Natural killer cell (primary cell): ENCODE data around the gene HYAL2. TPM values are rescaled to one million over a fixed set of nuclear protein-coding genes. Genes with fewer than 3 reads are reported as not detected.
"Not testable (repeated sequence)": the region's sequence is repeated elsewhere in the genome, so short reads cannot be mapped to it uniquely, and the experiment has no call there.

Experiments used
- ATAC-seq, 3 donors: fragments of 150-1000 bp in 2 of 3; fragments of 200-7000 bp in 1 of 3; cut with Tn5 transposase; 1 replicate in 1 of 3; 2 replicates in 2 of 3; pipeline ENCODE4 v1.10.0; 2021; ENCODE audit warnings: mild to moderate bottlenecking in 2 of 3, moderate library complexity in 2 of 3
- DNase-seq, 2 donors: peaks; one replicate each; pipeline versions ENCODE4 v3.0.0 to v3.0.0-alpha.2; 2013 to 2021; ENCODE audit warnings: mixed read lengths in 1 of 2
- H3K27ac ChIP-seq: one replicate; pipeline ENCODE4 v1.5.1; 2013; ENCODE audit warnings: mild to moderate bottlenecking, low read length
- H3K27me3 ChIP-seq: one replicate; pipeline ENCODE4 v1.6.1; 2013; ENCODE audit warnings: low read length; ENCODE audit not compliant: control insufficient read depth, insufficient read depth
- H3K36me3 ChIP-seq: one replicate; pipeline ENCODE4 v1.6.1; 2013; ENCODE audit warnings: low read length; ENCODE audit not compliant: control insufficient read depth, insufficient read depth
- H3K4me1 ChIP-seq: one replicate; pipeline ENCODE4 v1.6.1; 2013; ENCODE audit warnings: low read length; ENCODE audit not compliant: control insufficient read depth, insufficient read depth
- H3K4me3 ChIP-seq: one replicate; pipeline ENCODE4 v1.5.1; 2013; ENCODE audit warnings: low read length
- H3K9me3 ChIP-seq: one replicate; pipeline ENCODE4 v1.6.1; 2013; ENCODE audit warnings: low read length; ENCODE audit not compliant: control insufficient read depth, insufficient read depth
- H3K27ac Mint-ChIP-seq, 2 donors: one replicate each; pipeline ENCODE4 v1.8.0; 2022; ENCODE audit warnings: mild to moderate bottlenecking in 2 of 2, mixed read lengths in 2 of 2, moderate library complexity in 1 of 2
- H3K27me3 Mint-ChIP-seq, 2 donors: one replicate each; pipeline ENCODE4 v1.8.0; 2022; ENCODE audit warnings: low read depth in 2 of 2, mixed read lengths in 2 of 2
- H3K36me3 Mint-ChIP-seq: one replicate; pipeline ENCODE4 v1.8.0; 2022; ENCODE audit warnings: mixed read lengths
- H3K4me1 Mint-ChIP-seq, 2 donors: one replicate each; pipeline ENCODE4 v1.8.0; 2022; ENCODE audit warnings: mixed read lengths in 2 of 2
- H3K4me3 Mint-ChIP-seq: one replicate; pipeline ENCODE4 v1.8.0; 2022; ENCODE audit warnings: mild to moderate bottlenecking, moderate library complexity, mixed read lengths
- H3K9me3 Mint-ChIP-seq, 2 donors: one replicate each; pipeline ENCODE4 v1.8.0; 2022; ENCODE audit warnings: mixed read lengths in 2 of 2
- WGBS: methylation state at CpG from one replicate; pipeline ENCODE4 v1.1.7; 2013; ENCODE audit warnings: missing lambda C conversion rate; ENCODE audit not compliant: insufficient coverage; 5-methylcytosine and 5-hydroxymethylcytosine counted together
- intact Hi-C: fragments of 100-400 bp; cut with micrococcal nuclease; formaldehyde crosslinking; loops from one replicate; pipeline ENCODE4 v1.14.2; 2022
- total RNA-seq, 4 donors: library from RNA; stranded (reverse); fragments of 120-200 nt in 1 of 4; gene quantifications; one replicate each; pipeline versions ENCODE4 v1.2.3 to v1.2.4, GENCODE V29; 2013 to 2022
- TF ChIP-seq, protein P1 (sequence below): fragments of 200-600 bp; IDR thresholded peaks from one replicate; pipeline ENCODE4 v1.8.0; 2022; ENCODE audit warnings: antibody characterized with exemption

HYAL2 gene
- total RNA-seq, 3 donors from 2014 or later (not counting 1 experiment from before 2014, with no cell fraction given): 1.2 to 3.7 (median 3.1) TPM

DNA sequence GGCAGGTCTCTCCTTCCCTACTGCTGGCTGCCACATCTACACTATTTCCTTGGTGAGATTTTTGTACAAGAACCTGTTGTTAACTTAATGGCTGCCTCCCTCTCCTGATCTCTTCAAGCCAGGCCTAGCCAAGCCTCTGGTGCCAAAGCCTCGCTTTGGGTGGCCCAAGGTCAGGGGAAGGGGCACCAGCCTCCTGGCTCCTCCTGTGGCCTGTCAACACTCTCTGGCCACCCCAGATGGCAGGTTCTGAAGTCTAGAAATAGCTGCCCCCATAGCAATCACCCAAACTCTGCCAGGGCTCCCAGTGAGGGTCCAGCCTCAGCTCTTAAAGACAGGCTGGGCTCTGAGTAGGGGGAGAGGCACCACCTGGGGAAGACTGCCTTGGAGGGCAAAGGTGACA lies 35.3 kb downstream of the HYAL2 start:
- Mint-ChIP-seq H3K9me3 (no peaks in the 10 kb centered on the region), H3K36me3 (no peaks in the 10 kb centered on the region), H3K4me3 (no peak overlapping the region), H3K4me1 (peaks cover 6 to 10% of the 10 kb centered on the region in 2 donors), H3K27ac (no peak overlapping the region), H3K27me3 (no peaks in the 10 kb centered on the region)
- TF ChIP-seq, protein P1, sequence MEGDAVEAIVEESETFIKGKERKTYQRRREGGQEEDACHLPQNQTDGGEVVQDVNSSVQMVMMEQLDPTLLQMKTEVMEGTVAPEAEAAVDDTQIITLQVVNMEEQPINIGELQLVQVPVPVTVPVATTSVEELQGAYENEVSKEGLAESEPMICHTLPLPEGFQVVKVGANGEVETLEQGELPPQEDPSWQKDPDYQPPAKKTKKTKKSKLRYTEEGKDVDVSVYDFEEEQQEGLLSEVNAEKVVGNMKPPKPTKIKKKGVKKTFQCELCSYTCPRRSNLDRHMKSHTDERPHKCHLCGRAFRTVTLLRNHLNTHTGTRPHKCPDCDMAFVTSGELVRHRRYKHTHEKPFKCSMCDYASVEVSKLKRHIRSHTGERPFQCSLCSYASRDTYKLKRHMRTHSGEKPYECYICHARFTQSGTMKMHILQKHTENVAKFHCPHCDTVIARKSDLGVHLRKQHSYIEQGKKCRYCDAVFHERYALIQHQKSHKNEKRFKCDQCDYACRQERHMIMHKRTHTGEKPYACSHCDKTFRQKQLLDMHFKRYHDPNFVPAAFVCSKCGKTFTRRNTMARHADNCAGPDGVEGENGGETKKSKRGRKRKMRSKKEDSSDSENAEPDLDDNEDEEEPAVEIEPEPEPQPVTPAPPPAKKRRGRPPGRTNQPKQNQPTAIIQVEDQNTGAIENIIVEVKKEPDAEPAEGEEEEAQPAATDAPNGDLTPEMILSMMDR: no peak
- DNase-seq (no peak), ATAC-seq (no peak)
- no peak overlapping the region for H3K27ac ChIP-seq
- peaks cover 11% of the 10 kb centered on the region for H3K4me1 ChIP-seq
- no peaks in the 10 kb centered on the region for H3K27me3 ChIP-seq
- H3K4me3 ChIP-seq: no peak overlapping the region
- no peaks in the 10 kb centered on the region for H3K9me3 ChIP-seq
- H3K36me3 ChIP-seq: peaks cover 23% of the 10 kb centered on the region
- 92% methylated on average over 1 of the region's 1 CpG for WGBS
- intact Hi-C loops: no loop called here

DNA sequence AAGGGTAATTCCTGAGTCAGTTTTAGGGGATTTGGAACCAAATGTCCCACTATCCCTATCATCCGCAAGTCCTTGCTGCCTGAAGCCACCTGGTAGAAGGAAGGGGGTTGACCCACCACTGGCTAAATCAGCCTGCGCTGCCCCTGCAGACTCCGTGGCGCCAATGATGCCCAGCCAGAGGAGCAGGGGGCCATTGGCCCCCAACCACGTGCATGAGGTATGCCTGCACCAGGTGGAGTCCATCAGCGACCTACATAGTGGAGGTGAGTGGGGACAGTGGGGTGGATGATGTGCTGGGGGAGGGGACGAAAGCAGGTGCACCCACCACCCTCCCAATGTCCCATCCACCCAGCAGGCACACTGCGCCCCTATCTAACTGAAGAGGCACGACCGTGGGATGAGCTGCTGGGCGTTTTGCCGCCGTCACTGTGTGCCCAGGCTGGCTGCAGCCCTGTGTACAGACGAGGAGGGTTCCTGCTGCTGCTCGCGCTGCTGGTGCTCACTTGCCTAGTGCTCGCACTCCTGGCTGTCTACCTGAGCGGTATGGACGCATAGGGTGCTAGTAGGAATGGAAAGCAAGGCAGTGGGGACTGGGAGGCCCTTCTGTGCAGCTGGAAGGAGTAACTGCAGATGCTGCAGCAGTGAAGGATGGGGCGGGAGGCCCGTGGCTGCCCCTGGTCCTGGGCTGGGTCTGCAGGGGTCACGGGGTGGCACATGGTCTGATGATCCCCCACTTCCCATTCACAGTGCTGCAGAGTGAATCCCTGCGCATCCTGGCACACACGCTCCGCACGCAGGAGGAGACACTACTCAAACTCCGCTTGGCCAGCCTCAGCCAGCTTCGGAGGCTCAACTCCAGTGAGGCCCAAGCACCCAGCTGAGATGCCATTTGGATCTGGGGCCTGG lies 36.0 kb downstream of the HYAL2 start:
- Histone ChIP-seq H3K36me3 (peaks cover 23% of the 10 kb centered on the region), H3K4me3 (no peak overlapping the region), H3K4me1 (peaks cover 6% of the 10 kb centered on the region), H3K27ac (no peak overlapping the region), H3K27me3 (no peaks in the 10 kb centered on the region), H3K9me3 (no peaks in the 10 kb centered on the region)
- Mint-ChIP-seq H3K27ac (no peak overlapping the region), H3K4me3 (no peak overlapping the region), H3K27me3 (no peaks in the 10 kb centered on the region), H3K9me3 (no peaks in the 10 kb centered on the region), H3K4me1 (peaks cover 5 to 6% of the 10 kb centered on the region in 2 donors), H3K36me3 (no peaks in the 10 kb centered on the region)
- TF ChIP-seq, protein P1: no peak
- intact Hi-C loops: no loop called here
- ATAC-seq (no peak), DNase-seq (no peak)
- 94% methylated on average over 27 of the region's 28 CpGs for WGBS

DNA sequence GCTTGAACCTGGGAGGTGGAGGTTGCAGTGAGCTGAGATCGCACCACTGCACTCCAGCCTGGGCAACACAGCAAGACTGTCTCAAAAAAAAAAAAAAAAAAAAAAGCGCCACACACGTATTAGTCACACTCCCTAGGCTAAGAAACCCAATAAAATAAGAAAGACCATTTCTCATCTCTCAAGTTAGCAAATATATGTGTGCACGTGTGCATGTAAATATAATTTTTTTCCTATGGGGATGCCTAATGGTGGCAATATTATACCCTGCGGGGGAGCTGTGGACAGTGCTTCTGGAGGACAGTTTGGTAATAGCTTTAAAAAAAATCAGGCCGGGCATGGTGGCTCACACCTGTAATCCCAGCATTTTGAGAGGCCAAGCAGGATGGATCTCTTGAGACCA lies 38.4 kb downstream of the HYAL2 start:
- H3K4me3 ChIP-seq, DNase-seq, H3K4me3 Mint-ChIP-seq, H3K27ac Mint-ChIP-seq, H3K36me3 Mint-ChIP-seq, ATAC-seq, H3K9me3 ChIP-seq, H3K4me1 Mint-ChIP-seq, H3K4me1 ChIP-seq, H3K27me3 ChIP-seq, H3K27ac ChIP-seq, intact Hi-C loops, H3K27me3 Mint-ChIP-seq, H3K9me3 Mint-ChIP-seq: not testable (repeated sequence)
- WGBS: 100% methylated on average over 4 of the region's 6 CpGs
- H3K36me3 ChIP-seq: peaks cover 17% of the 10 kb centered on the region

DNA sequence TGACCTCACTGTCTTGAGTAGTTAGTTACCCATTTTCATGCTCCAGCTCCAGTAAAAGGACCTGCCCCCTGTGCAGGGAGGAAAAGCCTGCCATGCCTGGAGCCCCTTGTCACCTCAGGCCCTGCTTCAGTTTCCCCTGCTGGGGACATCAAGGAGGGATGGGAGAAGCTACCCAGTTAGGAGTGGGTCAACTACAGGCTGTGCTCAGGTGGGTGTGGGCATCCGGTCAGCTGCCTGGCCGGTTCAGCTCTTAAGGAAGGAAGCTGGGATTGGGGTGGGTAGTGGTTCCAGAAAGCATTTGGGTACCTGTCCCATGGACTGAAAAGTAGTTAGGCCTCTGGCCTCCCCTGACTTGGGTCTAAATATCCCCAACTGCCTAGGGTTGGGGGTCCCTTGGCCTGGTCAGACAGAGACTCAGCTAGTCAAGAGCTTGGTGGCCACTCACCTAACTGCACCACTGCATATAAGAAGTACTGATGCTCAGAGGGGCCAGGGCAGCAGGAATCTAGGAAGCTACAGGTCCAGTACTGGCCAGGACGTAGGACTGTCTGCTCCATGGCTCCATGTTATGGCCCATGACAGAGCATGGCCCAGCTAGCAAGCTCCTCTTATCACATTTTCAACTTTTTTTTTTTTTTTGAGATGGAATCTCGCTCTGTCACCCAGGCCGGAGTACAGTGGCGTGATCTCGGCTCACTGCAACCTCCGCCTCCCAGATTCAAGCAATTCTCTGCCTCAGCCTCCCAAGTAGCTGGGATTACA lies 43.1 kb downstream of the HYAL2 start:
- WGBS: 91% methylated on average over 7 of the region's 8 CpGs
- Mint-ChIP-seq H3K27ac (no peak overlapping the region), H3K27me3 (peaks cover 3 to 22% of the 10 kb centered on the region in 2 donors), H3K4me1 (peaks cover 2 to 15% of the 10 kb centered on the region in 2 donors), H3K36me3 (no peaks in the 10 kb centered on the region), H3K9me3 (no peaks in the 10 kb centered on the region), H3K4me3 (no peak overlapping the region)
- TF ChIP-seq, protein P1: no peak
- intact Hi-C loops: no loop called here
- Histone ChIP-seq H3K4me3 (no peak overlapping the region), H3K4me1 (peaks cover 17% of the 10 kb centered on the region), H3K27ac (no peak overlapping the region), H3K9me3 (no peaks in the 10 kb centered on the region), H3K27me3 (peaks cover 24% of the 10 kb centered on the region), H3K36me3 (no peaks in the 10 kb centered on the region)
- no peak for DNase-seq
- ATAC-seq: no peak
